Measurements from ENCODE around the gene VSX1.

Gene VSX1

GRCh38 chr20:25065625-25066338 is 16.2 kb downstream of the VSX1 start:
- DNase-seq, result no peak

- no peak for DNase-seq
These were observed 16.8 kb downstream of the VSX1 start for GRCh38 chr20:25065072-25065624.

- no peak for DNase-seq
These were observed 17.3 kb downstream of the VSX1 start for GRCh38 chr20:25064561-25065071.

- no peak for DNase-seq
These were observed 18.0 kb downstream of the VSX1 start for GRCh38 chr20:25063981-25064380.

GRCh38 chr20:25063546-25063945 is 18.4 kb downstream of the VSX1 start:
- no peak for DNase-seq

DNA sequence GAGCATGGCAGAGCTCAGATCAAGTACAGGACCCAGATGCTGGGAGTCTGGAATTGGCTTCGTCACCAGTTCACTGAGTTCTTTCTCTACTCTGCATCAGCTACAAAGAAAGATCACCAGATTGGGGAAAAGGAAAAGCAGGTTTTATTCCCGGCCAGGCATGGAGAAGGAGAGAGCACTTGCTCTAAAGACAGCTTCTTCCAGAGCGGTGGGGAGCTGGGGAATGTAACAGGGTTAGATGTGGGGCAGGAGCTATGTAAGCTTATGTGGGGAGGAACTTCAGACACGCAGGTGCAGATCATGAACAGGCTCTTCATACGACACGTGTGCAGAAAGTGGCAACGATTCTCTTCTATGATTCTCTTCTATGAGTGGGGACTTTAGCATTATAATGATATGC is 19.1 kb downstream of the VSX1 start:
- DNase-seq, result no peak

DNA sequence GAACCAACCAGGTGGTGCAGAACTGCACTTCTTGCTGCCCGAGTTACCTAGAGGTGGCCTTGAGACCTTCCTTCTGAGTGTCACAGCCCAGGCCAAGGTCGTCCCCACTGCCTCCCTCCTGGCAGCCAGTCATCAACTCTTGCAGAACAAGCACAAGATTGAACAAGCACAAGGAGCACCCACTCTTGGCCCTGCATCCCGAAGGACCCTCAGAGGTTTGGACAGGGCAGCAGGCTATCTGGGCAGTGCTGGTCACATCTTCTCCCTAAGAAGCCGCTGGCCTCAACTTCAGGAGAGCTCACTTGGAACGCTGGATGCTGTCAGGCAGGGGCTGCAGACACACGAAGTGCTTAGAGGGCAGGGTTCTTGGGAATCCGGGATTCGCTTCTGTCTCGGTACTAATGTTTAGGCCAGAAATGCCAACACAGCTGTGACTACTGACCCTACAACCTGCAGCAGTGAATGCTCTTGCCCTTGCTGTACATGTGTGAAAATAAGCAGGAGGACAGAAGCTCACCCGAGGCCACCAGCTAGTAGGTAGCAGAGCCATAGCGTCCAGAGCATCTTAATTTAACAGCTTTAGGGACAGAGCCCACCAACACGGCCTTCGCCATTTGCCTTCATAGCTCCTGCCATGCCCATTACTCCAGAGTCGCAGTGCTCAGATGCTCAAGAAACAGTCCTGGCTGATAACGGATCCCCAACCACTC is 20.0 kb downstream of the VSX1 start:
- DNase-seq, result no peak

DNA sequence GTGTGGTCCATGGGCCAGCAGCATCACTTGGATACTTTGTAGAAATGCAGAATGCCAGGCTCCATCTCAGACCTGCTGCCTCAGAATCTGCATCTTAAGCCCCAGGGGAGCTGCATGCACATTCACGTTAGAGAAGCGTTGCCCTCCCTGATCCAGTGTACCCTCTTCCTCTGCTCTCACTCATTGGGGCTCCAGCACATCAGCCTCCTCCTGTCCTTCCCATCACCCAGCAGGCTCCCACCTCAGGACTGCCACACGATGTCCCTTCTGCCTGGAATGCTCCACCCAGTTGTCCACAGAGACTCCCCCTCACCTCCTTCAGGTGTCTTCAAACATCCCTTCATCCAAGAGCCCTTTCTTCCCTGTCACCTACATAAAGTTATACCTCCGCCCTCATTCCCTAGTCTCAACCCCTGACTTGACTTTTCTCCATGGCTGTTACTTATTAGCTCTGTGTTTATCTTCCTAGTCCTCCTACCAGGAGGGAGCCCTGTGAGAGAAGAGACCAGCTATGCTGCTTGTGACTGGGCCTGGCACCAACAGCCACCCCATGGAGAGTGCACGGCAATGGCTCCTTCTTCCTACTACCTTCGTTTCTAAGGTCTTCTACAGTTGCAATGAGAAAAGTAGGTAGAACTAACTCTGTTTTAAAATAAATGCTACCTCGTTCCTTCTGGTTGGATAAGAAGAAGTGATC is 20.7 kb downstream of the VSX1 start:
- no peak for DNase-seq

DNA sequence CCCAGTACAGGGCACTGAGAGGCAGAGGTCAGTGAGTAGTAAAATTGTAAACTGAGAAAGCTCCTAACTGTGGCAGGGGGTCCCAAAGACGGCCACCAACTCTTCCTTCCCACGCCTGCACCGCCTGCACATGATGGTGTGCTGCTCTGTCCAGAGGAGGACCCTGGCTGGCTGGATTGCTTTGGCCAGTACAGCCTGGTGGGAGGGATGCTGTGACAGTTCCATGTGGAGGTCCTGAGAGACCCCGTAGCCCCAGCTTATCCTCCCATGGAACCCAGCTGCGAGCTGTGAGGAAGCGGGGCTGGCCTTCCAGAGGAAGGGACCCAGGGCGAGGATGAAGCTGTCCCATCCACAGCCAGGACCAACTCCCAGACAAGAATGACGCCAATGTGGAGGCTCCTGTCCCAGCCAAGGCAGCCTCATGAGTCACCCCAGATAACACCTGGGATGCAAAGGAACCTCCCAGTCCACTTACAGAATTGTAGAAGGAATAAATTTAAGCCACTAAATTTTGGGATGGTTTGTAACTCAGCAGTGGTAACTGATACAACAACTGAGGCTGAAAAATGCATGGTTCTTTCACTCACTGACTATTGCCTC is 22.0 kb downstream of the VSX1 start:
- DNase-seq, result no peak

DNA sequence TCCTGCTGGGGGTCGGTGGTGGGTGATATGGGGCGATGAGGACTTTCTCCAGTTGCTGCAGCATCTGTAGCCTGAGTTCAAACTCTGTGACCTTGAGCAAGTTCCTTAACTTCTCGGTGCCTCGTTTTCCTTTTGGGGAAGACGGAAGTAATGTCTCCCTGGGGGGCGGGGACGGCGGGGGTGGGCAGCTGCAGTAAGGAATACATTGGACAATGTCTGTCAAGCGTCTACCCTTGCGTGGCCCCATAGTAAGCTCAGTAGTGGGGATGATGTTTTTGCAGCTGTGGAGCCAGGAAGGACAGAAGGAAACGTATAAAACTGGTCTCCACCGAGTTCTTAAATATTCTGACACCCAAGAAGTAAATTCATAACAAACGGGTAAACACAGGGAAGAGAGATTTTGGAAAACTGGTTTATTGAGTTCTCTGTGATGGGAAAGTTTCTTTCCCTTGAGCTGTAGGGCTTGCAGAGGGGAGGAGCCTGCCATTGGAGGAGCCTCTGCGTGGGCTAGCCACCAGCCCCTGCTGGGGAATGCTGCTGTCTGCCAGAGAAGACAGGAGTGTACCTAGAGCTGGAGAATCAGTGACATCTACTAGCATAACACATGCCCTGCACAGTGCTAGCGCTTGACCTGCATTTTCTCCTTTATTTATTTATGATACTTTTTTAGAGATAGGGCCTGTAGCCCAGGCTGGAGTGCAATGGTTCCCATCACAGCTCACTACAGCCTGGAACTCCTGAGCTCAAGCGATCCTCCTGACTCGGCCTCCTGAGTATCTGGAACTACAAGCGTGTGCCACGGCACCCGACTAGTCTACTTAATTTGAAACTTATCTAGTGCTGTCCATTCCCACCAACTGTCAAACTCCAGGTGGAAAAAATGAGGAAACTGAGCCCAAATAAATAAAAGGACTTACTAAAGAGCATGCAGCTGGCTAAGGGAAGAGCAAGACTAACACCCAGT is 22.8 kb downstream of the VSX1 start:
- no peak for DNase-seq

DNA sequence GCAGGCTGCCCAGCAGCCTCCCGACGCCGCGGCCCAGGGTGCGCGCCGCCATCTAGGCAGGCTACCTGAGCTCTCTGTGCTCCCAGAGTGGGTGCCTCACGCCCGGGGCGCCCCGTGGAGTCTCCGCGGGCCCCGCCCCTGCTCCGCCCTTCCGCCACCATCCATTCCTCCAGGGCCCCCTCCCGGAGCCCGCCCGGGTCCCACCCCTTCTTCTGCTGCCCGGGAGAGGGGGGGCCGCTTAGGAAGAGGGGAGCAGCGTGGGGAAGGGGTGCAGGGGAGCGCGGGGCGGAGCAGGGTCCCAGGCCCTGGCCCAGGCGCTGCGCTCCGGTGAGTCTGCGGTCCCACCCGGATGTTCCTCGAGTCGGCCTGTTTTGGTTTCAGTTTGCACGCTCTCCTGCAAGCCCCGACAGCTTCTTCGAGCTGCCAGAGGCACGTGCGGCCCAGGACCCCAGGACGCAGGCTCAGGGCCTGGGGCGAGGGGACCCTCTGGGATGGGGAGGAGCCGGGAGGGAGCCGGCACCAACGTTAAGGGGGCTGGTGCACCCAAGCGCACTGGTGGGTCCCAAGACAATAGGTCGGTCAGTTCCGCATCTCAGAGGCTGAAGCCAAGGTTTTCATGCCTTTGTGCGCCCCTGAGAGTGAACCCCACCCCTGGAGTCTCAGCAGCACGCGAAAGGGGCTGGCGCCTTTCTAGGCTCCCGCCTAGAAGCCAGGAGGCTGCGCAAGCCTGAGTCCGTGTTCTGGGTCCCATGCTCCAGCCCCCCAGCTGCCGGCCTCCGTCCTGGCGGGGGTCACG is 23.7 kb downstream of the VSX1 start, which contains the start of gene ACSS1:
Gene ACSS1, minus strand, starts transcription at position 89 of the 796 bp plus-strand sequence. Its CDS starts 37 bp downstream, at position 52.
- DNase-seq, result no peak

GRCh38 chr20:25057234-25058050 is 24.5 kb downstream of the VSX1 start:
- DNase-seq, result no peak

DNA sequence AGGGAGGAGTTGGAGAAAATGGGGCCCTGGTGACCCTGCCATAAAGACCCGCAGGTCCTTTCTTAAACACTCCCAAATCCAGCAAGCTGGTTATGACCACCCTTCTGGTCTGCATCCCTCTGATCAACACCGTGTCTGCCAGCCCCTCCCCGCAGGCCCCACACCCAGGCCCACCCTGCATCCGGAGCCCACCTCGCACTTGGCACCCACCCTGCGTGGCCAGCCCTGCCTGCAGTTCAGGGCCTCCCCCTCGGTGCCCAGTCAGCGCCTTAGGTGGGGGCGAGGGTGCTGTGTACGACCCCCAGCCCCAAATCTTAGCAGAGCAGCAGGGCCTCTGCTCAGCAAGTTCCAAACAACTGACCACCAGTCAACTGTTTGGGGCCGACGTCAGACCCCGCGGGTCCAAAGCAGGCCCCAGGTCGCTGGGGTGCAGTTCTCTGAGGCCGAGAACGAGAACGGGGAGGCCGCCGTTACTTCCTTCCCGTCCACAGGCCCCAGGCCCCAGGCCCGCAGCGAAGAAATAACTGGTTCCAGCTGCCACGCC is 25.2 kb downstream of the VSX1 start:
- DNase-seq, result no peak

GRCh38 chr20:25055711-25056495 is 26.0 kb downstream of the VSX1 start:
- DNase-seq, result no peak

DNA sequence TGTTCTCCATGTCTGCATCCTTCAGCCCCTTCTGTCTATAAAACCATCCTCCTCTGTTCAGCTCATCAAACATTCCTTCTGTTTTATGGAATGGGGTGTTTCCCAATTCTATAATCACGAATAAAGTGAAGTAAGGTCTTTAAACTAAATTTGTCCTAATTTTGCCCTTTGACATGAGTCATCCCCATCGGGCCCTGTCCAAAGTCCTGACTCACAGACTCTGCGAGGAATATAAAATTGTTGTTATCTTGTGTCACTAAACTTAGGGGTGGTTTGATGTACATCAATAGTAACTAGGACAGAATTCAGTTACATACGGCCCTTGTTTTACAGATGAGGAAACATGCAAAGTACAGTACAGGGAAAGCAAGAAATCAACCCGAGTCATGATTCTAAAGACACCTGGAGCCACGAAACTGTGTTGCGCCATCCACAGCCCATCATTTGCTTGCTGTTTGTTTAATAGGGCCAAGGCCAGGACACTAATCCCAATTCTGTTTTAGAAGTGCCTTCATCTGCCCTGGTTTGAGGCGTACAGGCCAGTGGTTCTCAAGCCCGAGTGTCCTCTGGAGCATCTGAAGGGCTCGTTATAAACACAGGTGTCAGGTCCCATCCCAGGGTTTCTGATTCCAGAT is 26.8 kb downstream of the VSX1 start:
- no peak for DNase-seq

DNA sequence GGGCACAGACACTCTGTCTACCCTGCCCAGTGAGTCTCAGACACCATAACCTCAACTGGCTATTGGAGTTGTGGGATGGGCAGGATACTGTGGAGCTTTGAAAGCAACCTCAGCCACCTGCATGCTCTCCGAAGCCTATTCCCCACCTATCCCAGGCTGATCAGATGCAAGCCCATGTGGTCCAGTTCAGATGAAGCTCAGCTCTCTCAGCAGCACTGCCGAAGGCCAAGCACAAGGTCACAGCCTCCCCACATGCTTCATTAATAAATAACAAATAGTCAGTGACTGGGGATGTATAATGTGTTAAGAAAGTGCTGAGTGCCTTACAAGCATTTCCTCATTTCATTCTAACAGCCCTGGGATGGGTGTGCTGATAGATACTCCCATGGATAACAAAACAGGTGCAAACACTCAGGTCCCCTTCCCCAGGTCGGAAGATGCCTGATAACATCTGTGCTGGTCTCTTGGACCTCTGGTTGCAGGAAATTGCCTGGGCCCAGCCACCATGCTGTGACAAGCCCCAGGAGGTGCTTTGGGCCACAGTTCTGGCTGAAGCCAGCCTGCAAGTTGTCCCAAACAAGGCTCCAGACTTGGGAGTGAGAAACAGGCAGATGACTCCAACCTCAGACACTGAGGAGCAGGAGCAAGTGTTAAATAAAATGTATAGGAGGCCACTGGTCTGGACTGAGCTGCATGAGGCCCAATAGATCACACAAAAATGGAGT is 27.7 kb downstream of the VSX1 start:
- DNase-seq, result no peak

DNA sequence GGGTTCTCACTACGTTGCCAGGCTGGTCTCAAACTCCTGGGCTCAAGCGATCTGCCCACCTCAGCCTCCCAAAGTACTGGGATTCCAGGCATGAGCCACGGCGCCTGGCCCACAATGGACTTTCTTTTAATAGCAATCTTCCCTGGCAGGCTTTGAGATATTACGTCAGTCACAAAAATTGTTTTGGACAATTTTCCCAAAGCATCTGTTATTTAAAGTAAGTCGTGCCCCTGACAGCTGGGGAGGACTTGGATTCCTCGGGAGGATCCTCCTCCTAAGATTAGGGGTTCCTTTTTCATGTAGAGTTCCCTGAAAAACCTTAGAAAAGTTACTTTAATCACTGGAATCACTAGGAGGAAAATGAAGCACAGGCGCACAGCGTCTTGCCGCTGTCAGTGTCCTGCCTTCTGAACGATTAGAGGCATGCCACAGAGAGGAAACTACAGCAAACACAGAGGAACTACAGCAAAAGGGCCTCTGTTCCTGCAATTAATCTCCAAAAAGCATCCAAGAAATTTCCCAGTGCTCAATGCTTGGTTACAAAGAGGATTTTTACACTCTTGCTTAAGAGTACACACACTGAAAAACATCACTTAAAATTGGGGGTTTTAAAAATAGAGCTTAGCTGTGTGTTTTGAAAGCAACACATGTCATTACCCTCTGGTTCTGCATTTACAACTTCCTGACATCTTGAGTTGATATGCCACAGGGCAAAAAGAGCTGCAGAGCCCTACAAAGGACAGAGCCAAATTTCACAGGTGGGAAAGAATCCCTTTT is 28.5 kb downstream of the VSX1 start:
- DNase-seq, result no peak
